Coronary artery (tissue), 2 donors: ENCODE measurements around the gene DHX34.
A peak's percentile ranks its signal among the peaks of the same experiment; 100 is the strongest.
"Not testable (repeated sequence)": the region's sequence is repeated elsewhere in the genome, so short reads cannot be mapped to it uniquely, and the experiment has no call there.

Experiments used
- DNase-seq: peaks from one replicate; pipeline ENCODE4 v3.0.0-alpha.2; 2017; ENCODE audit warnings: low spot score
- H3K27ac ChIP-seq, 2 donors: fragments of 200-600 bp; sonication (generic); one replicate each; pipeline ENCODE4 v1.5.1; 2016 to 2019
- H3K4me3 ChIP-seq: fragments of 200-600 bp; sonication (generic); 2 replicates; pipeline ENCODE4 v1.5.1; 2016; ENCODE audit warnings: mild to moderate bottlenecking, moderate library complexity
- CTCF ChIP-seq: fragments of 200-600 bp; sonication (generic); IDR thresholded peaks from one replicate; pipeline ENCODE4 v1.5.1; 2019; ENCODE audit warnings: antibody characterized with exemption

DHX34 gene

DNA sequence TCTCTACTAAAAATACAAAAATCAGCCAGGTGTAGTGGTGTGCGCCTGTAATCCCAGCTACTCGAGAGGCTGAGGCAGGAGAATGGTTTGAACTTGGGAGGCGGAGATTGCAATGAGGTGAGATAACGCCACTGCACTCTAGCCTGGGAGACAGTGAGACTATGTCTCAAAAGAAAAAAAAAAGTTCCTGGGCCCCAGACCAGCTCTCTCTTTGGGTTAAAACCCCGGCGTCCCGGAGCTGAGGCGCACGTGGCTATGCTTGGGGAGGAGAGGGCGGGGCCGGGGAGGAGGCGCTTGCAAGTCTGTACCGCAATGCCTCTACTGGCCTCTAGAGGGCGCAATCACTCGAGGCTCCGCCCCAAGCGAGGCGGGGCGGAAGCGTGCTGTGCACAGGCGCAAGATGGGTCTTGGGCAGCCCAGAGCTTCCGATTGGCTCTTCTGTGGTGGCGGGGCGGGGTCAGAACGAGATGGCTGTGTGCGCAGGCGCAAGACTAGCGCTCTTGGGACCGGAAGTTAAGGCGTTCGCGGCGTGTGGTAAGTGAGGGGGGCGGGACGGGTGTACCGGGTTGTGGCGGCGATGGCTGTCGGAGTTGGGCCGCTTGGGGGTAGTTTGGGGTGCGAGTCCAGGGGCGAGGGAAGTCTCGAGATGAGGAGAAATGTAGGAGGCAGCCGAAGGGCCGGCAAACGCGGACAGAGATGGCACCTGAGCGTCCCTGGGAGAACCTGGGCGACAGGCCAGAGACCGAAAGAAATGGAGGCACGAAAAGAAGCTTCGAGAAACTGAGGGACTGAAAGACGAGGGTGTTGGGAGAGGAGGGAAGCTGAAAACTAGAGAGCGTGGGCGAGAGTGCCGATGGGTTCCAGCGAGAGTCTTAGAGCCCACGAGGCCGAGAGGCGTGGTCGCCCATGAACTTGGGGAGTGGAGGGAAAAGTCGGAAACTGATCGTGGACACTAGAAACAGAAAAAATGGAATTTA is at the start of gene DHX34:
Gene DHX34, plus strand, starts transcription at position 497 of the 977 bp plus-strand sequence. CDS start 3,716 bp downstream, outside the sequence.
- peak; percentile 92 for TF ChIP-seq CTCF
- peak within 1 kb of the TSS; percentile 90 for H3K4me3 ChIP-seq
- H3K27ac ChIP-seq, result peak within 1 kb of the TSS; percentile 10 to 85
- DNase-seq, result peak; percentile 99

GRCh38 chr19:47300867-47301266 is 48.2 kb upstream of the DHX34 start:
- not testable (repeated sequence) for DNase-seq, H3K4me3 ChIP-seq, H3K27ac ChIP-seq

GRCh38 chr19:47302249-47302648 is 46.9 kb upstream of the DHX34 start:
- H3K27ac ChIP-seq, result no peak overlapping the region
- DNase-seq, result no peak
- no peak overlapping the region for H3K4me3 ChIP-seq
- no peak for TF ChIP-seq CTCF

DNA sequence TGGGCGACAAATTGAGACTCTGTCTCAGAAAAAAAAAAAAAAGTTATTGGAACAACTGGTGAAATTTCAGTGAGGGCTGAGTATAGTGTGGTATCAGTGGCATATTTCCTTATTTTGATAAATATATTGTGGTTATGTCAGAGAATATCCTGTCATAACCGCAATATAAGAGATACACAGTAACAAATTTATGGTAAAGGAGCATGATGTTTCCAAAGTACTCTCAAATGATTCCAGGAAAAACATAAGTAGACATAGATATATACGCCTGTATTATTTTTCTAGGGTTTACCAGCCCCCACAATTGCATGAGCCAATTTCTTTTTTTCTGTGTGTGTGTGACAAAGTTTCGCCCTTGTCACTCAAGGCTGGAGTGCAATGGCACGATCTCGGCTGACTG is 45.1 kb upstream of the DHX34 start:
- TF ChIP-seq CTCF, result no peak
- no peak for DNase-seq
- H3K27ac ChIP-seq, result no peak overlapping the region
- H3K4me3 ChIP-seq, result no peak overlapping the region

DNA sequence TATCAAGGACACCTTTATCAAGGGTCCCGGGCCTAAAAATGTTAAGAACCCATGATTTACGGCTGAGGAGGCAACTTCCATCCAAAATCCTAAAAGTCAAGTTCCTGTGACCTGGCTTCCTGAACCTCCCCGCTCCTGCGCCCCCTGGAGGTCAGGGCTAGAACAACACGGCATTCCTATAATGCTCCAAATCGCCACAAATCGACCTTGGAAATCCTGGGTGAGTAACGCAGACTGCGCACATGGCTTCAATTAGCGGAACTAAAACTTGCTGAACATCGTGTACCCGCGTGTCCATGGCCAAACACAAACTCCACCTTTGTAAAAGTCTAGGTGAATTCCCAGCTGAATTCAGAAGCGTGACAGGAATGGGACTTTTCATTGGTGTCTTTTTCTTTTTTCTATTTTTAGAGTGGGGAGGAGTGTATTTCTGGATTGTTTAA is 43.8 kb upstream of the DHX34 start:
- no peak for DNase-seq
- Histone ChIP-seq H3K27ac (no peak overlapping the region), H3K4me3 (peak overlapping the region; percentile 28)
- peak; percentile 88 for TF ChIP-seq CTCF

GRCh38 chr19:47306303-47306702 is 42.8 kb upstream of the DHX34 start:
- no peak for TF ChIP-seq CTCF
- H3K27ac ChIP-seq, result no peak overlapping the region
- DNase-seq, result no peak
- no peak overlapping the region for H3K4me3 ChIP-seq

DNA sequence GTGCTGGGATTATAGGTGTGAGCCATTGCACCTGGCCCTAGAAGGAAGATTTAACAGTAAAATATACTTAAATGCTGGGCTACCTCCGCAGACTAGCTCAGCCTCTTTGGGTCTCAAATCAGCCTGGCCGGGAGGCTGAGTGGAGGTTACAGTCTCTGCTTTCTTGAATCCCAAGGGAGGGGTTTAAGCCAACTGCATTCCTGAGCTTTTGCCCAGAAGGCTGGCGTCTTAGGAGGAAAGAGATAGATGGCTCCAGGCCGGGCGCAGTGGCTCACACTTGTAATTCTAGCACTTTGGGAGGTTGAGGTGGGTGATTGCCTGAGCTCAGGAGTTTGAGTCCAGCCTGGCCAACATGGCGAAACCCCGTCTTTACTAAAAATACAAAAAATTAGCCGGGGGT is 40.1 kb upstream of the DHX34 start:
- H3K4me3 ChIP-seq, result peak overlapping the region; percentile 12
- peak overlapping the region in 1 of 2 donors; percentile 47 for H3K27ac ChIP-seq
- DNase-seq, result no peak
- no peak for TF ChIP-seq CTCF
